GM23248 (cell line): ENCODE results near the gene SCTR. TPM values are rescaled to one million over a fixed set of nuclear protein-coding genes. Genes with fewer than 3 reads are reported as not detected.

Experiments used
- DNase-seq: peaks from one replicate; pipeline ENCODE4 v3.0.0-alpha.2; 2015
- H2AFZ ChIP-seq: fragments of 200-600 bp; sonication (generic); 2 replicates; pipeline ENCODE4 v1.6.1; 2016; ENCODE audit warnings: antibody characterized with exemption
- H3F3A ChIP-seq: fragments of 200-600 bp; sonication (generic); 2 replicates; pipeline ENCODE4 v1.6.1; 2016; ENCODE audit warnings: mild to moderate bottlenecking, antibody characterized with exemption, mixed run types; ENCODE audit not compliant: insufficient read depth
- H3K27ac ChIP-seq: fragments of 200-600 bp; sonication (generic); 2 replicates; pipeline ENCODE4 v1.5.1; 2016; ENCODE audit warnings: mild to moderate bottlenecking
- H3K27me3 ChIP-seq: fragments of 200-600 bp; sonication (generic); replicated peaks from 2 replicates; pipeline ENCODE4 v1.6.1; 2016; ENCODE audit warnings: mild to moderate bottlenecking; ENCODE audit not compliant: insufficient read depth
- H3K36me3 ChIP-seq: fragments of 200-600 bp; sonication (generic); 2 replicates; pipeline ENCODE4 v1.6.1; 2016; ENCODE audit warnings: low read depth, mild to moderate bottlenecking
- H3K4me1 ChIP-seq: fragments of 200-600 bp; sonication (generic); 2 replicates; pipeline ENCODE4 v1.6.1; 2016; ENCODE audit warnings: mild to moderate bottlenecking; ENCODE audit not compliant: insufficient read depth
- H3K4me2 ChIP-seq: fragments of 200-600 bp; sonication (generic); one replicate; pipeline ENCODE4 v1.6.1; 2016; ENCODE audit warnings: mild to moderate bottlenecking; ENCODE audit not compliant: unreplicated experiment
- H3K4me3 ChIP-seq: fragments of 200-600 bp; sonication (generic); 2 replicates; pipeline ENCODE4 v1.5.1; 2016; ENCODE audit warnings: mild to moderate bottlenecking
- H3K79me2 ChIP-seq: fragments of 200-600 bp; sonication (generic); 2 replicates; pipeline ENCODE4 v1.6.1; 2016; ENCODE audit warnings: mild to moderate bottlenecking; ENCODE audit not compliant: insufficient read depth
- H3K9ac ChIP-seq: fragments of 200-600 bp; sonication (generic); 2 replicates; pipeline ENCODE4 v1.6.1; 2016; ENCODE audit warnings: mild to moderate bottlenecking
- H3K9me2 ChIP-seq: fragments of 200-600 bp; sonication (generic); 2 replicates; pipeline ENCODE4 v1.6.1; 2016; ENCODE audit warnings: mixed run types, mild to moderate bottlenecking, moderate library complexity; ENCODE audit not compliant: insufficient read depth
- H3K9me3 ChIP-seq: fragments of 200-600 bp; sonication (generic); one replicate; pipeline ENCODE4 v1.6.1; 2017; ENCODE audit warnings: low read depth
- H4K20me1 ChIP-seq: fragments of 200-600 bp; sonication (generic); 2 replicates; pipeline ENCODE4 v1.6.0; 2016; ENCODE audit not compliant: insufficient read depth
- EZH2 ChIP-seq: fragments of 200-600 bp; sonication (generic); IDR thresholded peaks from 2 replicates; pipeline ENCODE4 v1.6.1; 2018; ENCODE audit warnings: antibody characterized with exemption, mild to moderate bottlenecking; ENCODE audit not compliant: insufficient read depth, poor library complexity, severe bottlenecking
- EZH2phosphoT487 ChIP-seq: fragments of 200-600 bp; sonication (generic); IDR thresholded peaks from 2 replicates; pipeline ENCODE4 v1.6.1; 2018; ENCODE audit warnings: antibody characterized with exemption, moderate library complexity, mild to moderate bottlenecking, low read depth; ENCODE audit not compliant: insufficient read depth
- WGBS, 2 experiments: methylation state at CpG; one replicate each; pipeline ENCODE4 v1.1.6; 2015 to 2017; ENCODE audit warnings: low lambda C conversion rate in 2 of 2, low coverage in 1 of 2; ENCODE audit errors: missing lambda C conversion rate in 2 of 2; 5-methylcytosine and 5-hydroxymethylcytosine counted together
- in situ Hi-C: fragments of 300-500 bp; cut with MboI; formaldehyde crosslinking; loops from 2 replicates; pipeline ENCODE4 v1.15.0; 2020
- polyA plus RNA-seq: library from polyadenylated mRNA; unstranded; fragments of >200 nt; fragmentation: Nextera tagmentation; extraction: Ambion mirVana; gene quantifications from 2 replicates; pipeline ENCODE4 v1.2.1, GENCODE V29; 2016
- total RNA-seq: library from RNA; depleted of rRNA; stranded (reverse); fragments of >200 nt; shearing (Covaris generic); gene quantifications from 2 replicates; pipeline ENCODE4 v1.2.3, GENCODE V29; 2014

Gene SCTR
- total and polyA plus RNA-seq, 2 experiments from 2014 or later, result not detected

GRCh38 chr2:119446037-119446436, 78.2 kb downstream of the SCTR start:
- Histone ChIP-seq H3K4me2 (no peak overlapping the region), H3K4me3 (no peak overlapping the region), H4K20me1 (no peaks in the 10 kb centered on the region), H3K27me3 (peaks cover 22% of the 10 kb centered on the region), H3K4me1 (no peaks in the 10 kb centered on the region), H3K79me2 (no peaks in the 10 kb centered on the region), H3F3A (no peaks in the 10 kb centered on the region), H2AFZ (no peak overlapping the region), H3K27ac (no peak overlapping the region), H3K9ac (no peak overlapping the region), H3K9me3 (no peaks in the 10 kb centered on the region), H3K36me3 (no peaks in the 10 kb centered on the region), H3K9me2 (no peaks in the 10 kb centered on the region)
- DNase-seq, result no peak
- in situ Hi-C loops, result no loop called here
- TF ChIP-seq EZH2 (no peak), EZH2phosphoT487 (no peak)
- WGBS, 2 experiments, result 41 to 51% methylated on average over 9 of the region's 9 CpGs

GRCh38 chr2:119442850-119443249, 81.4 kb downstream of the SCTR start:
- 81 to 86% methylated on average over 11 of the region's 11 CpGs for WGBS, 2 experiments
- Histone ChIP-seq H3F3A (no peaks in the 10 kb centered on the region), H3K4me1 (no peaks in the 10 kb centered on the region), H3K4me2 (no peak overlapping the region), H3K27ac (no peak overlapping the region), H3K4me3 (no peak overlapping the region), H3K27me3 (peaks cover 17% of the 10 kb centered on the region), H3K79me2 (no peaks in the 10 kb centered on the region), H2AFZ (no peak overlapping the region), H3K36me3 (no peaks in the 10 kb centered on the region), H3K9me3 (no peaks in the 10 kb centered on the region), H4K20me1 (no peaks in the 10 kb centered on the region), H3K9me2 (no peaks in the 10 kb centered on the region), H3K9ac (no peak overlapping the region)
- TF ChIP-seq EZH2 (no peak), EZH2phosphoT487 (no peak)
- no peak for DNase-seq
- in situ Hi-C loops, result no loop called here

DNA sequence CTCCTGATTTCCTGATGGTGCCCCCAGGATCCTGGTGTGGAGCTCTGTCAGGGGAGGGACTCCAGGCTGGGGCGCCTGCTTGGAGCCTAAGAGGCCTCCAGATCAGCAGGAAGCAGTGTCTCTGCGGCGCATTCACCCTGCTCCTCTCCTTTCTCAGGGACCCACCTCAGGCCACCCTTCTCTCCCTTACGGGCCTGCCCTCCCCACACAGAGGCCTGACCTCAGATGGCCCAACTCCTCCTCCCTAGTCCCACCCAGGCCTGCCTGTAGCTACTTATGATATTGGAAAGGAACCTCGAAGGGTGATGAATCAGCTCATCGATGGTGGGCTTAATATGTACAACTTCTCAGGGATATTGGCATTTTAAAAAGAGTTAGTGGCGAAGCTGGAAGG, 82.1 kb downstream of the SCTR start:
- H3K27me3 ChIP-seq, result peaks cover 12% of the 10 kb centered on the region; the same call in 1 of the 2 replicates
- H3K79me2 ChIP-seq, result no peaks in the 10 kb centered on the region
- DNase-seq, result no peak
- no peak overlapping the region for H2AFZ ChIP-seq
- WGBS, 2 experiments, result 45 to 47% methylated on average over 7 of the region's 7 CpGs
- H3F3A ChIP-seq, result no peaks in the 10 kb centered on the region
- no peaks in the 10 kb centered on the region for H3K9me2 ChIP-seq
- no peak overlapping the region for H3K9ac ChIP-seq
- no peaks in the 10 kb centered on the region for H3K4me1 ChIP-seq
- no peak overlapping the region for H3K27ac ChIP-seq
- no peak overlapping the region for H3K4me3 ChIP-seq
- in situ Hi-C loops, result no loop called here
- H3K9me3 ChIP-seq, result no peaks in the 10 kb centered on the region
- H3K4me2 ChIP-seq, result no peak overlapping the region
- no peaks in the 10 kb centered on the region for H4K20me1 ChIP-seq
- TF ChIP-seq EZH2phosphoT487, result no peak
- no peak for TF ChIP-seq EZH2
- H3K36me3 ChIP-seq, result no peaks in the 10 kb centered on the region

GRCh38 chr2:119441376-119442225, 82.7 kb downstream of the SCTR start:
- H2AFZ ChIP-seq, result no peak overlapping the region
- H3K36me3 ChIP-seq, result no peaks in the 10 kb centered on the region
- no peak overlapping the region for H3K9ac ChIP-seq
- H4K20me1 ChIP-seq, result no peaks in the 10 kb centered on the region
- TF ChIP-seq EZH2 (no peak), EZH2phosphoT487 (no peak)
- H3K4me3 ChIP-seq, result no peak overlapping the region
- no peak overlapping the region for H3K4me2 ChIP-seq
- no peak for DNase-seq
- WGBS, 2 experiments, result 57 to 59% methylated on average over 8 of the region's 8 CpGs
- H3K79me2 ChIP-seq, result no peaks in the 10 kb centered on the region
- no peak overlapping the region for H3K27ac ChIP-seq
- in situ Hi-C loops, result no loop called here
- H3K9me3 ChIP-seq, result no peaks in the 10 kb centered on the region
- no peaks in the 10 kb centered on the region for H3K4me1 ChIP-seq
- H3K27me3 ChIP-seq, result peaks cover 7% of the 10 kb centered on the region; the same call in 1 of the 2 replicates
- no peaks in the 10 kb centered on the region for H3F3A ChIP-seq
- no peaks in the 10 kb centered on the region for H3K9me2 ChIP-seq
